ENCODE measurements around the gene KLHL1.

KLHL1 gene

DNA sequence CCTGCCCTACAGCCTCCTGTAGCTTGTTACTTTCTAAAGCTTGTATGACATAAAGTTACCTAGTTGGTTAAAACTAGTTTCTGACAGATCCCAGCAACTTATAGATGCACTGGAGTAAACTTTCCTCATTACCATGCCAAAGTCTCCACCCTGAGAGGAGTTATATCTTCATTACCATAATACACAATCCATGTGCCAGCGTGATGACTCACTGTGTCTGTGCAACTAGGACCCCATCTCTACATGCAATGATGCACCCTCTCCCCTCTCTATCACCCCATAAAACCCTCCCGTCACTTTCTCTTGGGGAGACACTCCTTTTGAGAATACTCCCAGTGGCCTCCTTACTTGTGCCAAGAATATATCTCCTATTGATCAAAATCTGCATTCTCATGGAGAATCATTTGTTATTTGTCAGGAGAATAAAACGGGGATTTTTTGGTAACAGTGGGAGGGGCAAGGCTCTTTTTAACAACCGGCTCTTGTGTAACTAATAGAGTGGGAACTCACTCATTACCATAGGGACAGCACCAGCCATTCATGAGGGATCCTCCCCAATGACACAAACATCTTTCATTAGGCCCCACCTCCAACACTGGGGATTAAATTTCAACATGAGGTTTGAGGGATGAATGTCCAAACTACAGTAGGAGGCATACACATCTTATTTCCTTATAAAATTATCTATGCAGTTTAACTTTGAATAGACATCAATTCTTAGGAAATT lies 235.8 kb downstream of the KLHL1 start:
- DNase-seq (ENCODE audit: low read depth in 2 of 2): no peak

DNA sequence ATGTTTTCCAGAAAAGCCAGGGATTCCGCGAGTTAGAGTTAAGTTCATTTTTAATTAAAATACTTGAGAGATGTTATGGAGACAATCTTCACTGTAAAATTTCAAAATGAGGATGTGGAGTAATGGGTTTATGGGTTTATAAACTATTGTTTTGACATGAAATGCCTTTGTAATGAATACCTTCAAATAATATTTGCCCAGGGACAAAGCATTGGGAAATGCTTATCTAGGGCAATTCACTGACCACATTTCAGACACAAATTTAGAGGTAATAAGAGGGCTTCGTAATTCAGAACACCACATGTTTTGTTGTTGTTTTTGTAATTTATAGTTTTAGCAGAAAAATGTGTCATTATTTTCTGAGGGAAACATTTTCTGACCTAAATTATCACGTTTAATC lies 241.7 kb downstream of the KLHL1 start:
- DNase-seq (ENCODE audit: low read depth in 2 of 2): no peak

DNA sequence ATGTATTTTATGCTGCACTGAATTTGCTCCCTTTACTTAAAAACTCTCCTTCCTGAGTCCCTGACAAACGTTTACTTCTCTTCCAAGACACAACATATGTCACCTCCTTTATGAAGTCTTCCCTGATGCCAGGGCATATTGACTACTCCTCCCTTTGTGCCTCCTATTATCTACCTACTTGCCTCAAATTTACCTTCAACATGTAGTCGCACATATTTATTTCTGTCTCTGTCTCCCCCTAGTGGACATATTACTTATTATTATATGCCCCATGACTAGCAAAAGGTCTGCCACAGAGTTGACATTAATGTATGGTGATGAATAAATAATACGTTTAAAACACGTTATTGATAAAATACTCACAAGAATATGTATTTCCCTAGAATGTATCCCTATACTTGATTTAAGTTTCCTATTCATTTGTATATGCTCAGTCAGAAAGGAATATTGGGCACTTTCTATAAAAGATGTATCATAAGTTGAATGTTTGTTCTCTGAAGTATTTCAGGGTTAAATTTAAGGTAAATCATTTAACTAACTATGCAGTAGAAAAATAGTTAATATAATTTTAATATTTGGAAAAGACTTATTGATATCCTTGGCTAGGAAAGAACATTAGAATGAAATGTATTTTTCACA lies 250.9 kb downstream of the KLHL1 start:
- DNase-seq (ENCODE audit: low read depth in 2 of 2): no peak

DNA sequence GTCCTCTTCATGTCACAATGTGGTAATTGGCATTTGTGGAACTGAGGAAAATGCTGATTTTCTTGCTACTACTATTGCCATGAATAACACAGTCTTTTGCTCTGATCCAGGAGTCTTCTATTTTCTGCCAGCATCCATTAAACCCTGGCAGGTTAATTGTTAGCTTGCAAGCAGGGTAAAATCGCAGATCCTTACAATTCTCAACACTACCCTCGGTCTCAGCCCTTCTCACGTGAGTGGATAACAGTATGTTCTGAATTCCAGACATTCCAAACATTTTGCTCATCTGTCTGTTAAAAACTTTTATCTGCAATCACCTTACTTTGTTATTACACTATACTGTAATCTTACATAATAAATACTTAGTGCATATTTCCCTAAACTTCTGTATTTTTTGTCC lies 251.9 kb downstream of the KLHL1 start:
- no peak for DNase-seq (ENCODE audit: low read depth in 2 of 2)

DNA sequence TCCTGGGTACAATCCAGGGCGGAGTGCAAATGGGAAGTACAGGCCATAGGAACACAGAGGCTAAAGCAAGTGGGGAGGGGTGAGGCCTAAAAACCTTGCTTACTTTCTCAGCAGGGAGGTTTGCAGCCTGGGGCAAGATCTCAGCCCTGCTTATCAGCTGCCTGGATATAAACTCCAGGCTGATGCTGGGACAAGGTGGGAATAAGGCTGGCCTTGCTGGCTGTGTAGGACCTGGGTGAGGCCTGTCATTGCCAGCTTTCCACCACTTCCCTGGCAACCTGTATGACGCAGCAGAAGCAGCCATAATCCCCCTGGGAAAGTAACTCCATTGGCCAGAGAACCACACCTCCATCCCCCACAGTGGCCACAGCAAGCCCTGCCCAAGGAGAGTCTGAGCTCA lies 279.7 kb downstream of the KLHL1 start:
- DNase-seq (ENCODE audit: low read depth in 2 of 2): no peak

DNA sequence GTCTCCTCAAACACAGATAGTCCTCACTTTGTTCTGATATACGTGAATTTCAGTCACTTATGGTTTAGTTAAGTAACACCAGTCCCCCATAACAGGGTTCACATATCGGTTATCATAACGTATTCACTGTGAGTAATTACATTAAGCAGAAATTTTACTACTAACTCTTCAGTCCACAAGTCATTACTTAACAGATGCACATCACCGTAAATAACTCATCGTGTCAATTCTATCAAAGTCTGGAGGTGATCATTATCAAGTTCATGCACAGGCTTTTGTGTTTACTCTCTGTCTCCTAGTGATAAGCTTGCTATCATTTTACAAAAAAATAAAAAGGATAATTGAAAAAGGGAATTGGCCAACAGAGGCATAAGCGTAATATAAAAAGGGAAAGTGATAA lies 288.1 kb downstream of the KLHL1 start:
- DNase-seq (ENCODE audit: low read depth in 2 of 2): no peak

DNA sequence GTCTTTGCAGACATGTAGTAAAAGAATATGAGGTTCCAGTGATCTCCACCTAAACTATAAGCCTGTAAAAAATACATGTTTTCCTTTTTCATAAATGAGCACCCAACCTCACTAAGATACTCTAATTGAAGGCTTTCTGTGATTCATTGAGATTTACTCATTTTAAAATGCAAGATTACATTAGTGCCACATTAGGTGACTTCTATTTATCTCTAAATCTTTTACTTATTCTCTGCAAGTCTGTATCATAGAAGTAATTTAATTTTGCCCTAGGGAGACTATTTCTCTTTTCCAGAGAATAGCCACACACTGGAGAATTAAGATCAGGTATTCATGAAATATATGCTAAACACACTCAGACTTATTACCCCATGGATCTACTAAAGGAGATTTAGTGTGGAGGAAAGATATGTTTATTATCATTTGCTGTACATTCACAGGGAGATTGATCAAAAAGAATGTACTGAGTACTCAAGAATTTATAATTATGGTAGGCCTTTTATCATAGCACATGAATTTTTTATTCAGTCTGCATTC lies 290.9 kb downstream of the KLHL1 start:
- DNase-seq (ENCODE audit: low read depth in 2 of 2): no peak

GRCh38 chr13:69809152-69809551 lies 299.1 kb downstream of the KLHL1 start:
- DNase-seq (ENCODE audit: low read depth in 2 of 2): no peak

GRCh38 chr13:69796256-69796655 lies 312.0 kb downstream of the KLHL1 start:
- DNase-seq (ENCODE audit: low read depth in 2 of 2): no peak

DNA sequence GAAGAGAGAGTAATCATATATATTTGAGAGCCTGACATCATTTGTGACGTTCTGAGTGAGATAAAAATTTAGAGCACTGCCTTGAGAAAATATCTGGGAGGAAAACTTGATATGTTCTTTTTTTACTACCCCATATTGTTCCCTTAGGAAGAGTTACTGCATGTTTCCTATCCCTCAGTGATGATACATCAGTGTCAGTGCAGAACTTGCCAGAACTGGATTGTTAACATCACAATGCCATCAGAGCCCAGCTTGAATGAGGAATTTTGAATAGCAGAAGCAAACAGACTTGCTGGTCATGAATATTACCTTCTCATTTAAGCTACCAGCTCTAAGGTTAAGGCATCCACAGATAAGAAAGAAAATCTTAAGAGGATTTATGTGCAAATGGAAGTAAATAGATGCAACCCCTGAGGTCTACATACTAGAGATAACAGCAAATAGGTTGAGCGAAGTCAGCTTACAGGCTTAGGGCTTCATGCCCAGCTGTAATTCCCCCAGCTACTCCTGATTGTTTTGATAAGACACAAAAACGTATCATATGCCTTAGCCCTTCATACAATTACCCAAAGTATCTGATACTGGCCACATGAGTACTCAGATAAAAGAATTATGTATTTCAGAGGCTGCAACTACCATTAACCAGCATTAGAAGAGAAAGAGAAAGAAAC lies 314.3 kb downstream of the KLHL1 start:
- DNase-seq (ENCODE audit: low read depth in 2 of 2): no peak

DNA sequence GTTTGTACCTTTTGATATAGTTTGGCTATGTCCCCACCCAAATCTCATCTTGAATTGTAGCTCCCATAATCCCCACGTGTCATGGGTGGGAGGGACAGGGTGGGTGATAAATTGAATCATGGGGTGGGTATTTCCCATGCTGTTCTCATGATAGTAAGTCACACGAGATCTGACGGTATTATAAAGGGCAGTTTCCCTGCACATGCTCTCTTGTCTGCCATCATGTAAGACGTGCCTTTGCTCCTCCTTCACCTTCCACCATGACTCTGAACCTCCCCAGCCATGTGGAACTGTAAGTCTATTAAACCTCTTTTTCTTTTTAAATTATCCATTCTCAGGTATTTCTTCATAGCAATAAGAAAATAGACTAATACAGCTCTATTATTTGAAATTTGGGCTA lies 331.3 kb downstream of the KLHL1 start:
- no peak for DNase-seq (ENCODE audit: low read depth in 2 of 2)

DNA sequence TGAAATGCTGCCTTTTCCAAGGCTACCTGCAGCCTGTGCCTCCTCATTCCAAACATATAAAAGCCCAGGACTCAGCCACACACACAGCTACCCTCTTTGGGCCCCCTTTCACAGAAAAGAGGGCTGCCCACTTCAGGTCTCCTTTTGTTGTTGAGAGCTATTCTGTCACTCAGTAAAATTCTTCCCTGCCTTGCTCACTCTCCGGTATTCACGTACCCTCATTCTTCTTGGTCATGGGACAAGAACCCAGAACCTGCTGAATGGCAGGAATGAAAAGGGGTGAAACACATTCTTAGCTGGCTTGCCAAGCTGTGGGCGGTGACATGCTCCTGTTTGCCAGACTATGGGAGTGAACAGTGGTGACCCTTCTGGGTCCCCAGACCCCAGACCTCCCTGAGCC lies 338.6 kb downstream of the KLHL1 start:
- DNase-seq (ENCODE audit: low read depth in 2 of 2): no peak

- no peak for DNase-seq (ENCODE audit: low read depth in 2 of 2)
These were observed 346.7 kb downstream of the KLHL1 start for GRCh38 chr13:69761581-69761980.

- DNase-seq (ENCODE audit: low read depth in 2 of 2): no peak
These were observed 353.2 kb downstream of the KLHL1 start for GRCh38 chr13:69755101-69755500.

- no peak for DNase-seq (ENCODE audit: low read depth in 2 of 2)
These were observed 357.0 kb downstream of the KLHL1 start for GRCh38 chr13:69751259-69751658.

DNA sequence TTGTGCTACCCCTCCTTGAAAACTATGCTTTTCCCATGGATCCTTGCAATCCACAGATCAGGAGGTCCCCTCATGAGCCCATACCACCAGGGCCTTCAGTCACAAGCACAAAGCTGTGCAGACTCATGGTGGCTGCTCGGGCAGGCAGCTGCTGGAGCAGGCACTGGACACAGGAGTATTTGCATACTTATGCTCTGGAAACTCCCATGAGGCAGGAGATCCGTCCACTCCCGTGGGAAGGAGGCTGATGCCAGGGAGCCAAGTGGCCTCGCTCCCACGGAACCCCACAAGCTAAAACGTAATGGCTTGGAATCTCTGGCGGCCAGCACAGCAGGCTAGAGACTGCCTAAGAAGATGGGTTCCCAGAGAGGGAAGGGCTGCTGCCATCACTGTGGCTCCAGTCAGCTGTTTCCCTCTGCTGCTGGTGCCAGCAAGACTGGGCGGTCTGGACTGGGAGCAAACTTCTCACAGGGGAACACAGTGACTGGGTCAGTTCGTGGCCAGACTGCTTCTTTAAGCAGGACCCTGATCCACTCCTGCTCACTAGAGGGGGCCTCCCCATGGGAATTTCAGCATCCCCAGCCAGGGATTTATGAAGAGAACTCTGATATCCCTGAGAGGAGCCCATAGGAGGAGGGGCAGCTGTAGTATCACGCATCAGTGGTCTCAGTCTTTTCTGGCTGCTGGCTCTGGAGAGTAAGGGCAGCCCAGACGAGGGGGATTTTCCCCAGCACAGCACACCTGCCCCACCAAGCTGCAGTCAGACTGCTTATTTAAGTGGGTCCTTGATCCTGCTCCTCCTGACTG lies 370.9 kb downstream of the KLHL1 start:
- no peak for DNase-seq (ENCODE audit: low read depth in 2 of 2)

- DNase-seq (ENCODE audit: low read depth in 2 of 2): no peak
These were observed 386.6 kb downstream of the KLHL1 start for GRCh38 chr13:69721631-69722030.

GRCh38 chr13:69720278-69720983 lies 387.8 kb downstream of the KLHL1 start:
- DNase-seq (ENCODE audit: low read depth in 2 of 2): no peak

- no peak for DNase-seq (ENCODE audit: low read depth in 2 of 2)
These were observed 401.4 kb downstream of the KLHL1 start for GRCh38 chr13:69706807-69707206.

DNA sequence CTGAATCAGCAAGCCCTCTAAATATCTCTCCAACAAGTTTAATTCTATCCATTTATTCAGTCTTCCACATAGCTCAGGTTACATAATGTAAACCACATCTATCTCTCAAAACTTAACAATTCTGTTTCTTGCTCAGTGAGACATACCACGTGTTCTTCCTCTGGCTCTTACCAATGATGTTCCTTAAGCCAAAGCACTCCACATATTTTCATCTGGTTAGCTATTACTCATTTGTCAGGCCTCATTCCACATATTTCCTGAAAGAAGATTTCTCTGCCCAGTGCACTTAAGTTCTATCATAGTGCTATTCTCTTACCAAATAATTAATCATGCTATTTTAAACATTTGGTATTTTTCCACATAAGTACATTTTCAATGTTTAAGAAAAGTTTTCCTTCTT lies 403.9 kb downstream of the KLHL1 start:
- no peak for DNase-seq (ENCODE audit: low read depth in 2 of 2)

DNA sequence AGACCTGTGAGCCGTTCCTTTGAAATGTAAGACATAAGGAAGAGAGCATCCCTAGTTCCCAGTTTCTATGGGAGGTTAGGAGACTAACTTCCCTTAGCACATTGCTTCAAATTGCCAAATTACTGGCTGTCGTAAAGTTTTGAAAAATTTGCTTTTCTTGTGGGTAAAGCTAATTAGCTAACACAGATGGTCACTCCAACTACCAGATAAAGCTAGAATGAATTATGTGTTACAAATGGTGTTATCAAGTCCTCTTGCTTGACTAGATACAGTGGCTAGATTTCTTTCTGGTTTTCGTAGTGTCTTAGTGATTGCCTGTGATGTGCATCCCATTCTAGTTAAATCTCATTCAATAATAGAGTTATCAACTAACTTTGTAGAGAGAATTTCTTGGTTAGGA lies 417.3 kb downstream of the KLHL1 start:
- DNase-seq (ENCODE audit: low read depth in 2 of 2): no peak
